NCI-H774 (cell line): ENCODE measurements around the gene RAD51B.

Source experiments
- DNase-seq: peaks from one replicate; lab custom pipeline; 2025; lab: John Stamatoyannopoulos, UW

The RAD51B gene

DNA sequence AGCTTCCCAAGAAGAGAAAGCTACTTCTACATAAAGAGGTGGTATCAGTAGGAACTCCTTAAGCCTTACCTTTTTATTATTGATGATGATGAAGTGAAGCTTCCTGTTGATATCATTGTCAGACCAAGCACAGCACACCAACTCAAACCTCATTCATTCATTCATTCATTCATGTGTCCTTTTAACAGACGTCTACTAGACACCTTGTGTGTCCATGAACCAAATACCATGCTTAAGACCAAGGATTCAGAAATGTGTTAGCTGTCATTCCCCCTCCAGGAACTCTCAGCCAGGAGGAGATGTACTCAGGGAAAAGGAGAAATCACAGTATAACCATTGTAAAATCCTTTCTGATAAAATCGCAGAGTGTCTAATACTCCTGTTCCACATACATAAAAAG is 778.5 kb downstream of the RAD51B start:
- no peak for DNase-seq

DNA sequence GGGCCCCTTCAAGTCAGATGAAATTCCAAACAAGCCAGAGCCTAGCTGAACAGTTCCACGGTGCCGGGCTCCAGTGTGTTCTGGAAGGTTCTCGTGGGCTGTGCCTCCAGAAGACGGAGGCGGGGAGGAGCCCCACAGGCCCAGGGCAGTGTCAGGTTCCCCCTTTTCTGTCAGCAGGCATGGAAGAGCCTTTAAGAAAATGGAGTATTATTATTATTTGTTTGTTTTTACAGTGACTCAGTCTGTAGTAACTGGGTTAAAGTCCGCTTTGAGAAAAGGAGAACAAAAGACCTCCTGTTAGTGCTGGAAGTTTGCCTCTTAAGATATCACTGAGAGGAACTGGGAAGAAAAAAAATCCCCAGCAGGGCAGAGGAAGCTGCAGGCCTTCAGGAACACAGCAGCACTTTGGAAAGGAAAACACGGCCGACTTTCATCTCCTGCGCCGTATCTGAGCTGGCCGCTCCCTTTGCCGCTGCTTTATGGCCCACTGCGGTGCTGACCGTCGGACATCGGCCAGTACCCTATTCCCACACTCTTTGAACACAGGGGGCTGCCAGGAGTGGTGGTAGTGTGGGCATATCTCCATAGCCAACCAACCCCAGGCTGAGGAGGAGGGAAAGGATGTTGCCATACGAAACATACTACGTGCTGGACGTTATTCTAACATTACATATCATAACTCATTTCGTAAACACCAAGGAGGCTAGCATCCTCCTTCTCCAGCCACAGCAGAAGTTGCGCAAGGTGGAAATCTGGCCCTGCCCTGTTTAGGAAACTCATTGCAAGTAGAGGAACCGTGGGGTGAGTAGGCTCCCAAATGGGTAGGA is 779.3 kb downstream of the RAD51B start:
- no peak for DNase-seq

DNA sequence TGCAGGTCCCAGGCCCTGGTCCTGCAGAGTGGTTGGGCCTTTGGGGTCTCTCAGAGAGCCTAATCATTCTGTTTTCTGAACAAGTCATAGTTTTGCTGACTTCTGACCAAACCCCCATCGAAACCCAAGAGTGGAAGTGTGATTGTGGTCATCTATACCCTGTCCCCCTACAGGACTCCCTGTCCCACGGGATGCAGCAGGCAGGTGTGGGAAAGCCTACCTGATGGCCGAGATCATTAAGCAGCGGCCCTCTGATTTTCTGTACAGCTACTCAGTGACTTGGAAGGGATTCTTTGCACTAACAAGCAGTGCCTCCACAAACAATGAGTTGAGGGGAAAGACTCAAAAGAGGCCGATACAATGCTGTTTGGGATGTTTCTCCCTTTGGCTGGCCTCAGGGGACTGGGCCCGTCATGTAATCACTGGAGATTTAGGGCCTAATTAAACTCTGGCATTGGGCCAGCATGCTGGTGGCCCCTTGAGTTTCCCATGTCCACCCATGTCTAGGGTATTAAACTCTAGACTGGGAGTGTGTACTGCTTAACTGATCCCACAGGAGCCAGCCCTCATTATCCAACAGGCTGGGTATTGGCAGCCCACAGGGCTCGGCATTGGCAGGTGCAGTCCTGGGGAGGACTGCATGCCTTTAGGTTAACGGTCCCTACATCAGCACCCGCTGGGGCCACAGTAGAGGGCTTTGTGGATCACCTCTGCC is 780.5 kb downstream of the RAD51B start:
- DNase-seq, result no peak

DNA sequence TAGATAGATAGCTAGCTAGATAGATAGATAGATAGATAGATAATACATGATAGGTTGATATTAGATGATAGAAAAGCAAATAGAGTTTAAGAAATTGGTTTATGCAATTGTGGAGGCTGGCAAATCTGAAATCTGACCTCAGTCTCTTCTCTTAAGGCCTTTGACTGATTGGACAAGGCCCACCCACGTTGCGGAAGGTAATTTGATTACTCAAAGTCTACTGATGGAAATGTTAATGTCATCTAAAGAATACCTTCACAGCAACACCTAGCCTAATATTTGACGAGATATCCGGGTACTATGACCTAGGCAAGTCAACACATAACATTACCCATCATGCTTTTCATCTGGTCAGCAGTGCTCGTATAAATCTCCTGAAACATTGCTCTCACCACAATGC is 782.9 kb downstream of the RAD51B start:
- DNase-seq, result no peak

DNA sequence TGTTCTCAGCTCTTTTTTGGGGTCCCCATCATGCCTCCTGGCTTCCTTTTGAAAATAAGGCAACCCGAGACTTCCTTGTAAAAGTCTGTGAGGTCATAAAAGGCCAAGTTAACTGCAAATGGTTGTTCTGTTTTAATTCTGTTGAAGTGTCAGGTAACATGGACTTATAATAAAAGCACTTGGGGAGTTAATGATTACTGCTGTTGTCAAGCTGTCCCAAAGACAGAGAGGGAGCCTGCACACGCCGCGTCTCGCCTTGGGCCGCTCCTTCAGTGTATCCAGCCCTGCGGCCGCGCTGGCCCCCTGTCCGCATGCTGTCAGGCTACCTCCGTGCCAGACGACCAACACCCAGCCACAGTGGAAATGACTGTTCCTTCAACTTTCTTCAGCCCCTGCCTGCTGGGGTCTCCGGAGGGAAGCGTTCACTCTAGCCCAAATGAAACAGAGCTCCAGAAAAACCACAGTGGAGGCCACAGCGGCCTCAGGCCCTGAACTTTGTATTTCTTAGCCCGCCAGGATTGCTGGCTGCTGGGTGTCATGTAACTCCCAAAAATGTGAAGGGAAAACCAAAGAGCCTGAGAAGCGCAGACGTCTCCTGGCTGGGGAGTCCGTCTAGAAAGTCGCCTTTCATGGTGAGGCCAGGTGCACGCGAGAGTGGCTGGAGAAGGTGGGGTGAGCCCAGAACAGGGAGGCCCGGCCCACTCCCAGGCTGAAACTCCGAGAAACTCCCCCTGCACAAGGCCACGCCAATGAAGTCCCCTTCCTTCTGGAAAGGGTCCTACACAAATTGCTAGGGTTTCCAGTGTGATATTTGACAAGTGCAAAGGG is 784.2 kb downstream of the RAD51B start:
- DNase-seq, result no peak

DNA sequence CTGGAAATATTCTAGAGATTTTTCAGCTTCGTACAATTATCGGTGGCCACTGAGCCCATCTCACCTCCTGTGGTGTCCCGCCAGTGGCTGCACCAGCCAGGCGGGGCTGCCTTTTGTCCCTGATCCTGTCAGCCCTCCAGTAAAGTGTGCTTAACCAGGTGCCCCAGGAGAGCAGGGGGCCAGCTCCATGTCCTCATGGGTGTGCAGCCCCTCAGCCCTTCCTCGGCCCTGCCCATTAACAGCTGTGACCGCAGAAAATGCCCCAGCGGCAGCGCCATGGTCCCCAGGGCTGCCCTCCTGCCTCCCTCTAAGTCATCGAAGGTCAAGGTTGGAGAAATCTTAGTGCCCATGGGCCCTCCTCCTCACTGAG is 784.8 kb downstream of the RAD51B start:
- no peak for DNase-seq

DNA sequence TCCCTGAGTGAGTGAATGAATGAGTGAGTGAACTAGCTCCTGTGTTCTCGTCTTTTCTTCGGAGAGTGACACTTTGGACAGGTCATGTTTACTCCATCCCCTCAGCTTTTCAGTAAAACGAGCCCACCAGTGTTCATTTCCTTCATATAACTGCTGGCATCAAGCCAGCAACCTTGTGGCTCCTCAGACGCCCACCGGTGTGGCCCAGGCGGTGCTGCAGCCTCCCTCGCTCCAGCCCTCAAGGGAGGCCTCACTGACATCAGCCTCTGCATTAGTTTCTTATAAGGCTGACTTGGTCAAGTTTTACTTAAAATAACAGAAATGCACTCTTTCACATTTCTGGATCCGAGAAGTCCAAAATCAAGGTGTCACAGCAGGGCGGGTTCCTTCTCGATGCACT is 785.2 kb downstream of the RAD51B start:
- DNase-seq, result no peak

DNA sequence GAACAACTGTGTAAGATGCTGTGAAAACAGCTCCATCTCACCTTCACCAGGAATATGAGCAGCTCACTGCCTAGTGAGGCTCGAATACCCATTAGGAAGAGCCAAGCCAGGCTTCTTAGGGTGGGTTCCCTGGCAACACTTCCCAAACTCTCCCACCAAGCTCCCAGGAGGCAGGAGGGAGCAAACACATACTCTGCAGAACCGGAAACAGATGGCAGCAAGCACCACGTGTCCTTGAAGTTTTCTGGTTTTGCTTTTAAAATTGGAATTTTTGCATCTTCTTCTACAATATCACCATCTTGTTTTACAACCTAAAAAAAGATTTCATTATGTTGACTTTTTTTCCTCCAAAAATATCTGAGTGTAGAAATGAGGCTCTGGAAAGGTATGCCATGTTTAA is 786.6 kb downstream of the RAD51B start:
- no peak for DNase-seq

DNA sequence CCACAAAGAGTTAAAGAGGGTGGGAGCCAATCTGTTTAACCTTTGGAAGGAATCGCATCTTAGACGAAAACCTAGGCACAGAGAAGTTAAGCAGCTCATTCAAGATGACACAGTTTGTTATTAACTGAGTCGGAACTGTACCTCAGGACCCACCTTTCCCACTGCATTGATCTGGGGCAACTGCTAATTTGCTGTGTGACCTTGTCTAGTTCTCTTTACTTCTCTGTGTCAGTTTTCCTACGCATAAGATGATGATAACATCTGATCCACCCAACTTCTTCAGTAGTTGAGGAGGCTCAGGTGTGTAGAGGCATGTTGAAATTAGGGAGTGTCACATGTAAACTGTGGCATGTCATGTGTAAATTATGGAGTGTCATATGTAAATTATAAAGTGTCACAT is 787.1 kb downstream of the RAD51B start:
- no peak for DNase-seq

DNA sequence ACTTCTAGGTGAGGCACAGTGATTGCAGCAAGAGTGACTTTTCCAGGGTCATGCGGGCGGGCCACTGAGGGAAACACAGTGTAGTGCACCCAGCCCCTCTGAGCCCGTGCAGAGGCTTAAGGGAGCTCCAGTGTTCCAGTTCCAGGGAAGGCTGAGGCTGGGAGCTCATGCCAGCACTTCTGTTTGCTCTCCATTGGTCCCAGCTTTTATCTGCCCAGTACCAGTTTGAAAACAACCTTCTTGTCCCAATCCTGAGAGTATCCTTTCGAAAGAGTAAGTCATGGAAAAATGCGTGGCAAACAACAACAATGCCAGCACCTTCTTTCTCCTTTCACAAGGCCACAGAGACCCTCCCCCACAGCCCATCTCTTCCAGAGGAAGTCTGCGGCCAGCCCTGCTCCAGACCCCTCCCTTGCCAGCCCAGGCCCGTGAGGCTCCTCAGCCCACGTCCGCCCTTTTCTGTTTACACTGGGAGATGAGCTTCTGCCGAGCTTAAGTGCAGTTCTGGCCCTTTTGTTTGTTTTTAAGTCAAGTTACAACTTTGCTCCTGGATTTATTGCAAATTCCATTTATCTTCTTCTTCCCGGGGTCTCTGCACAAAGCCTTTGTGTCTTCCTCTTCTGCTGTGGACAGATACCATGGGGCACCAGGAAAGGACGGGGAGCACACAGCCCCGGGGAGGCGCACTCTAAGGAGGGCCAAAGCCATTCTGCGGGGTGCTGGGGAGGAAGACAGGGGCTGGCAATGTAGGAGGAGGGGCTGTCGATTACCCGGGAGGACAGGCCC is 787.7 kb downstream of the RAD51B start:
- no peak for DNase-seq

DNA sequence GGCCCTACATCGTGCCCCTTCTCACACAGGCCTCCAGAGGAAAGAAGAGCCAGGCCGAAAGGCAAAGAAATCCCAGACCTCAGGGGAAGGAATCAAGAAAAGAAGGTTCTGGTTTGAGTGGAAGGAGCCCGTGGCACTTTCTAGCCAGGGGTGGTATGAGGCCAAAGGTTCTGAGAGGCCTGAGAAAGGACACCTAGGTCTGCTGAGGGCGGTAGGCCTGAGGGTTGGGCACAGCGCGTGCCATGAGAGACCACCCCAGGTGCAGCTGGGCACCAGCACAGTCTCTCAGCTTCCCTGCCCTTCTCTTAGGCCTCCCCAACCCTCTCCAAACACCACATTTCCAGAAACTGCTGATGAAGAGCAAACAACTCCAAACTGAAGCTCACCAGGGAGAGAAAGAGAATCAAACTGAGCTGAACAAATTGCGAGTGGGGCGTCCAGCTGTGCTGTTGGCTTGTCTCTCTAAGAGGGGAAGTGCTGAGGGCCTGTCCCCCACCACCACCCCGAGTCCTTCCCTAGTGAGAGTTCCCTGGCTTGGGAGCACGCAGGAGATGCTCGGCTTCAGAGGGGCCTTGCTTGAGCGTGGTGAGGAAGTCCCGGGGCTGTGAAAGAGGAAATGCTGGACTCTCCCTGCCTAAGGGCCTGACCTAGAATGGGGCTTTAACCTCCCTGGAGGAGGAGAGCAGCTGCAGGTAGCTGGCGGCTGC is 788.4 kb downstream of the RAD51B start:
- no peak for DNase-seq

DNA sequence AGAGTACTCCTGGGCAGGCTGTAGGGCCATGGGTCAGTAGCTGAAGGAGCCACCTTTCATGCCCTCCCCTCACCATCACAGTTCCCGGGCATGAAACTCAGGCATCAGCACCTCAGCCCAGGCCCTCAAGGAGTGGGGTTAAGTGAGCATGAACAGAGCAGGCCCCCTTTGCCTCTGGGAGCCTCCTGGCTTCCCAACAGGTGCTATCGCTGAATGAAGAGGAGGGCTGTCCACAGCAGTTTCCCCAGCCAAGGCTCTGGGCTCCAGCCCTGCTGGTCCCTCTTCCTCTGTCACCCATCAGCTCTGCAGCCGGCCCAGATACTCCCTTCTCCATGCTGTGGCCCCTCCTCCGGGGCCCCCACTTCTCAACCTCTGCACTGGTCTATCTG is 789.0 kb downstream of the RAD51B start:
- DNase-seq, result no peak

DNA sequence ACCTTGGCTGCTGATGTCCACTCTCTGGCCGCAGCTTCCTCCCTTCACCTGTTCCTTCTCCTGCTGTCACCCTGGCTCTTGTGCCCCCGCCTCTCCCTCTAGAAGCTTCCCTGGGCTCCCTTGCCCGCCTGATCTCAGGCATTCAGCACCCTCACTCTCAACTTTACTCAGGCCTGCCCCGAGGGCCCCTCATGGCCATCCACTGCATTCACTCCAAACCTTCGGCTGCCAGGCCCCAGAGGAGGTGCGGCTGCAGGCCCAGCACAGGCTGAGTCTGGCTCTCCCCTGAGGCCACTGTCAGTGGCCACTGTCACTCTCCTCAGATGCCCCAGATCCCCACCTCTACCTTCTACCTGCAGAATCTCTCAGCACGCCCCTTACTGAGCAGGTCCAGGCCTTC is 789.4 kb downstream of the RAD51B start:
- DNase-seq, result no peak

DNA sequence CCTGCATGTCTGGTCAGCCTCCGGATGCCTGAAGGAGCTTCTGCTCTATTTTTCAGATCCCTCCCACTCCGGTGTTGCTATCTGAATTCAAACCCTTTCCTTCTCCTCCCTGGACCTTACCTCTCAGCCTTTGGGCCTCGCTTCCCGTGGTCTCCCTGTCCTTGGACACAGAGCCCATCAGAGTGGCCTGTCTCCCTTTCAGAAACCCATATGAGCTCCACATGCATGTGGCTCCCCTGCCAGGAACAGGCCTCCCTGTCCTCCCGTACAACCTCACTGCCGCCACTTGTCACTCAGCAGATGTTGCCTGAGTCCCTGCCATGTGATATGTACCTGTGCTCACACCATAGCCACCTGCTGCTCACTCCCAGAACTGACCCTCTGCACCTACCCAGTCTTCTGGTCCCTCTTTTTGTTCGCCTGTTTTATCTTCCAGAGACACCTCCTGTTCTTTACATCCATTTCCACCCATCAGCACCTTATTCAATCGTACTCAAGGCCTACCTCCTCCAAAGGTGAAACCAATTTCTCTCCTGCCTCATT is 790.7 kb downstream of the RAD51B start:
- no peak for DNase-seq

DNA sequence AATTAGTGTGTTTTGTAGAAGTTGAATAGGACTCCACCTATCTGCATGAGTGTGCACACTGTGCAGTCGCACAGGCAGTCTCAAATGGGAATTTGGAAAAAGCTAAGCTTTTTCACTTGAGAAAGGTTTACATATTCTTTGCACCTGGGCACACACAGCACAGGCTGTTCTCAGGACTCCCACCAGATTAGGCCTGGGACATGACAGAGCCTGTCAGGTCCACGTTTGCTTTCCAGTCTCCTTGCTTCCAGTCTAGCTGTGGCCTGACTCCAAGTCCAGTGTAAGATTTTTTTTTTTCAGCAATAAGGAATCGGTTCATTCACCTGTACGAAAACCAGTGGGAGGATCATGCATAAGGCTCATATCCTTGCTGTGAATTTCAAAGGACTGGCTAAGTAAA is 792.0 kb downstream of the RAD51B start:
- no peak for DNase-seq

DNA sequence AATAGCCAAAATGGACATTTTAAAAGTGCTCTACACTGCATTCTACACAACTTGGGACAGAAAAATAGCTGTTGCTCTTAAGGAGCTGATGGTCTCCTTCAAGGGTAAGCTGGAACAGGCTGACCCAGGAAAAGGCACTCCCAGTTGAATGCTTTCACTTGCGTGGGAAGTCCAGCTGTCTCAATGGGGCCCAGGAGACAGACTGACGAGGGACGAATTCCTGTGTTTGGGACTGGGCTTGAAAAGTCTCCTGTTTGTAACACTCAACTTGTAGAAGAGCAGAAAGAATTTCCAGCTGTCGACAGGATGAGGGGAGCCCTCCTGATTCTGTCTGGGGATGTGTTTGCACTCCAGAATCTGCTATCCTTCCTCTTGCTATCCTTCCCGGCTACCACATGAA is 792.5 kb downstream of the RAD51B start:
- DNase-seq, result no peak

DNA sequence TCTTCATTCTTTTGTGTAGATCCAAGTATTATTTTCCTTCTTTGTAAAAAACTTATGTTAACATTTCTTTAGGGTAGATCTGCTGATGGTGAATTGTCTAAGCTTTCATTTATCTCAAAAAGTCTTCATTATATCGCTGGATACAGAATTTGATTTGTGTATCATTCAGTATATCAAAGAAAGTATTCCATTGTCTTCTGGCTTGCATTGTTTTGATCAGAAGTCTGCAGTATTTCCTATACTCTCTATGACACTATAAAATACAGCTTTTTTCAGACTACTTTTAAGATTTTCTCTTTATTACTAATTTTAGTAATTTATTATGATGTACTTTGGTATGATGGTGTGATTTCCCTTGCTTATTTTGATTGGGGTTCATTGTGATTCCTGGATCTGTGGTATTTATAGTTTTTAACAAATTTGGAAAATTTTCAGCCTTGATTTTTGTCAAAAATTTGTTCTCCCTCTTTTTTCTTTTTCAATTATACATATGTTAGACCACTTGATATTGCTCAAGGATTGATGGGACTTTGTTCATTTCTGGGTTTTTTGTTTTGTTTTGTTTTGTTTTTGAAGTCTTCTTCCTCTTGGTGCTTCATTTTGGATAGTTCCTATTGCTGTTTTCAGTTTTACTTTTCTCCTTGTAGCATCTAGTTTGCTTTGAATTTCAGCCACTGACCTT is 796.8 kb downstream of the RAD51B start:
- no peak for DNase-seq

DNA sequence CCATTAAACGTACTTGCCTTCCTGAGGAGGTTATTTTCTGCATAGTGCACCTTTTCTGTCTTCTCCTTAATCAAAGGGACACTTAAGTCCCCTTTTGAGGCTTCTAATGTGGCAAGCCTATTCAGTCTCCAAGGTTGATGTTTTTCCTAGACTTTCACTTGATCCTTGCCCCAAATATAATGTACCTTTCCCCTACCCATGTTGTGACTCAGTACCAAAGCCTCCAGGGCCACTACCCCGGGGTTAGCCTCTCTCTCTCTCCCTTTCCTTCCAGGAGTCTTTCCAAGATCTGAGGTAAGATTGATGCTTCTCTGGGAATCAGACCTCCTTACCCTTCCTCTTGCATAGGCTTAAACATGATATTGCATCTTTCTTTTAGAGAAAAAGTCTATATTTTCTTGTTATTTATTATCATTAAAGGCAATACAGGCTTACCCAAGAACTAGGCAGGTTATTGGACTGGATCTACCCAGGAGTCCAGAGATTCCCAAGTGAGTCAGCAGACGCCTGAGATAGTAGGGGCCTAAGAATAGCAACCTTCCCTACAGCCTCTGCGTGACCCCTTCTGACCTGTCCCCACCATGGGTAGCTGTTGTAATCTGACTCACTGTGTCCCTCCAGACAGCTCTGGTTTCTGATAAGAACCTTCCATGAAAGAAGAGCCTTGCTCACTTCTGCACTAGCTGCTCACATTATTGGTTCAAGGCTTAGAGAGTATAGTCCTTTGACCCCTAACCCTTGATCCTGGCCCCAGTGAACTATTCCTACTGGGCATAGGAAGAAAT is 800.4 kb downstream of the RAD51B start:
- no peak for DNase-seq
